HG02840 (cell line): ENCODE results near the gene SHMT2.

Source experiments
- ATAC-seq: cut with Tn5 transposase; IDR thresholded peaks from one replicate; pipeline ENCODE4 v1.9.1; 2021; ENCODE audit warnings: mild to moderate bottlenecking, moderate library complexity, moderate number of reproducible peaks; ENCODE audit not compliant: unreplicated experiment, low FRiP score

Gene SHMT2

DNA sequence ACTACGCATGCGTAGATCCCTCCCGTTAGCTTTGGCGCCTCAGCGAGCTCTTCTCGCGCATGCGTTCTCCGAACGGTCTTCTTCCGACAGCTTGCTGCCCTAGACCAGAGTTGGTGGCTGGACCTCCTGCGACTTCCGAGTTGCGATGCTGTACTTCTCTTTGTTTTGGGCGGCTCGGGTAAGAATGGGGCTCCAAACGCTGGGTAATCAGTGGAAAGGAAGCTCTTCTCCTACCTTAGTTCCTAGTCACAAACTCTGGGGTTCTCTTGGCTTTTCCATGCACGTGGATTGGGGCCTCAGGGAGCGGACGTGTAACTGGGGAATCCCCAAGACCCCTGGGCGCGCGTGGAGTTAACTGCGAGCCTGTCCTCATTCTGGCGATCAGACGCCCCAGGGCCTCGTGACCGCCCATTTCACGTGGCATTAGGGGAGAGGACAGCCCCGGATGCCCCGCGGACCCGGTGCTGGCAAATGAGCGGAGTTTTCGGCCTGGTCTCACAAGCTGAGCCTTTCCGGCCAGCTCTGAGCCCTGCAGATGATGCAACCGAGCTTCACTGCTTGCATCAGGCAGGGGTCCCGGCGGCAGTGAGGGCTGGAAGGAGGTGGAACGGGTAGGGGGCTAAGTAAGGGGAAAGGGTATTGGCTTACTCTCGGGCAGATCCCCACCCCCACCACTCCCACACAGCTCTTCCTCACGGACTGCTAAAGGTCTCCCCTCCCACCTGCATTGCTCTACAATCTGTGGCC, at the start of gene SHMT2:
Gene SHMT2 (plus strand): TSS at position 78 of the 747 bp plus-strand sequence. CDS start 68 bp downstream, at position 146.
- ATAC-seq, result peak; percentile 64

DNA sequence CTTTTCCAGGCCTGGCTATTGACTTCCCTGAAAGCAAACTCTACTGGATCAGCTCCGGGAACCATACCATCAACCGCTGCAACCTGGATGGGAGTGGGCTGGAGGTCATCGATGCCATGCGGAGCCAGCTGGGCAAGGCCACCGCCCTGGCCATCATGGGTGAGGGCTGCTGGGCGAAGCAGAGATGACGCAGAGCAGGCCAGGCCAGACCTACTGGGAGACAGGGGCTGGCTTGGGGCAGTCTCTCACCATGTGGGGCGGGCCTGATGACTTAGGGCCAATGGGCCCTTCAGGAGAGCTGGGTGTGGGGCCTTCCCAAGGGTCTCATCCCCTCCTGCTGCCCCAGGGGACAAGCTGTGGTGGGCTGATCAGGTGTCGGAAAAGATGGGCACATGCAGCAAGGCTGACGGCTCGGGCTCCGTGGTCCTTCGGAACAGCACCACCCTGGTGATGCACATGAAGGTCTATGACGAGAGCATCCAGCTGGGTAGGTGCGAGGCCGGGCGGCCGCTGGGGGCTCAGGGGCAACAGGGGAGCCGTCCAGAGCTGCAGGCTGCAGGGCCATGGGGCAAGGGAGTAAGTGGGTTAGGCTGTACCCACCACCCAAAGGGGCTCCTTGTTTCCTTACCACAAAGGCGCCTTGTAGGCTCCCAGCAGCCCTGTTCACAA, 49.1 kb upstream of the SHMT2 start:
- ATAC-seq, result no peak

DNA sequence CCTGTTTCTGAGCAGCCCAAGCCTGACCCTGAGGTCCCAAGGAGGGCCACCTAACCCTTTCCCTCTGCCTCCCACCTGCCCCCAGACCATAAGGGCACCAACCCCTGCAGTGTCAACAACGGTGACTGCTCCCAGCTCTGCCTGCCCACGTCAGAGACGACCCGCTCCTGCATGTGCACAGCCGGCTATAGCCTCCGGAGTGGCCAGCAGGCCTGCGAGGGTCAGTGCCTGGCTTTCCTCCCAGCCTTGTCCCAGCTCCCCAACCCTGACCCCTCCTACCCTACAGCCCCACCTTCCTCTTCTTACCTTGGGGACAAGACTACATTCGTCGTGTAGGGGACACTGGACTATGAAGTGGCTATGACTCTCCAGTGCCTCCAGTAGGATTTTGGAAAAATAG, 48.4 kb upstream of the SHMT2 start:
- ATAC-seq, result no peak

DNA sequence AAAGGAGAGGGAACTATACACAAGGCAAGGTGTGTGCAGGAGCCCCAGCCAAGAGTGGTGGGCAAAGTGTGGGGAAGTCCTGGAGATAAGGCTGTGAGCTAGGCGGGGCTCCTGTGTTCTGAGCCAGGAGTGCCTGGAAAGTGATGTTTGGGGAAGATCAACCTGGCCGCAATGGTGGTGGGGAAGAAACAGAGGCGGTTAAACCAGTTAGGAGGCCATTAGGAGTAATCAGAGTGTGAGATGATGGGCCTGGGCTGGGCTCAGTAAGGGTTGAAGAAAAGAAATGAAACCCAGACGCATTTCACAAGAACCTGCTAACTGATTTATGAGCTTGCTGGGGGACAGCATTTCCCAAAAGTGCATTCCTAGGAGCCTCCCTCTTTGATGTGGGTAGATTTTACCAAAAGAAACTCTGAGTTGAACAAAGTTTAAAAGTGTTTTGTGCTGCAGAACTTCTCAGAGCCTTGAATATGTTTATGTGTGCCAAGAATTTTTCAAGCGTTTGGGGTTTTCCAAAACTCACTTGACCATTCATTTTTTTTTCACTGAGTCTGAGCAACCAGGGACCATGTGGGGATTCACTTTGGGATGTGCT, 47.9 kb upstream of the SHMT2 start:
- no peak for ATAC-seq

DNA sequence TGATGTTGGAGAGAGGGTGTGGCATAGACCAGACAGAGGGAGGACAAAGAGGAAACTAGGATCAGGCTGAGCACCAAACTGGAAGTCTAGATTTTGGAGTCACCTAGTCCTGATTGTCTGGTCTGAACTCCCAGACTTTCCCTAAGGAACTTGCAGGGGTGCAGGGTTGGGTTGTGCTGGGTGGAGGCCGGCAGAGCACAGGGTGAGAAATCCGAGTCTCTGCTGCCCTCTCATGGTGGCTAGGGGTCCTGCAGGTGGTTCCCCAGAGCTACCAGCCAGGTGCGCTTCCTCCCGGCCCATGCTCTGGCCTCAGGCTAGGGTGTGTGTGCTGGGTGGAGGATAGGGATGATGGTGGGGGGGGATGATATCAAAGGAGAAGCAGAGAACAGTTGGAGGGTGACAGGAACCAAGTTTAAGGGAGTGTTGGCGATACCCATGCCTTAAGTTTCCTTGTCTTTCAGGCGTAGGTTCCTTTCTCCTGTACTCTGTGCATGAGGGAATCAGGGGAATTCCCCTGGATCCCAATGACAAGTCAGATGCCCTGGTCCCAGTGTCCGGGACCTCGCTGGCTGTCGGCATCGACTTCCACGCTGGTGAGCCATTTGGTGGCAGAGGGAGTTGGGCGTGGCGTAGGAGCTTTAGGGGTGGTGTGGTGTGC, 46.5 kb upstream of the SHMT2 start:
- ATAC-seq, result peak; percentile 73

DNA sequence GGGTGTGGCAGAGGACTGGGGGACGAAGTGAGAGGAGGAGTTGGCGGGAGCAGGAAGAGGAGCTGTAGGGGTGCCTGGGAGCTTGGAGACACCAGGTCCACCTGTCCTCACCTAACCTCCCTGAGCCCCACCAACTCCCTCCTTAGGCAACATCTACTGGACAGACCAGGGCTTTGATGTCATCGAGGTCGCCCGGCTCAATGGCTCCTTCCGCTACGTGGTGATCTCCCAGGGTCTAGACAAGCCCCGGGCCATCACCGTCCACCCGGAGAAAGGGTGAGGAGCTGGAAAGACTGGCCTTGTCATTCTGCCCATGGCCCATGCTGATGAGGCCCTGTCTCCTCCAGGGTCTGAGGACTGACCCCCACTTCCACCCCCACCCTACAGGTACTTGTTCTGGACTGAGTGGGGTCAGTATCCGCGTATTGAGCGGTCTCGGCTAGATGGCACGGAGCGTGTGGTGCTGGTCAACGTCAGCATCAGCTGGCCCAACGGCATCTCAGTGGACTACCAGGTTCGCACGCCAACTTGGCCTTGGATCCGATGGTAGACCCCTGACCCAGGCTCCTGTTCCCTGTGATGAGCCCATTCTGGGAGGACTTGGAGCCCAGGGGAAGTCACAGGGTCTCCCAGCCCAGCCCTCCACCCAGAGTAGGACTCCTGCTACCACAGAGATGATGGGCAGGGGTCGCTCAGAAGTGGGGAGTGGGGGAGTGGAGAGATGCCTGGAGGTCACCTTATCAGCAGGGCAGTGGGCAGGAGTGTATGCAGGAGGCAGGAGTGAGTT, 45.4 kb upstream of the SHMT2 start:
- ATAC-seq, result no peak

DNA sequence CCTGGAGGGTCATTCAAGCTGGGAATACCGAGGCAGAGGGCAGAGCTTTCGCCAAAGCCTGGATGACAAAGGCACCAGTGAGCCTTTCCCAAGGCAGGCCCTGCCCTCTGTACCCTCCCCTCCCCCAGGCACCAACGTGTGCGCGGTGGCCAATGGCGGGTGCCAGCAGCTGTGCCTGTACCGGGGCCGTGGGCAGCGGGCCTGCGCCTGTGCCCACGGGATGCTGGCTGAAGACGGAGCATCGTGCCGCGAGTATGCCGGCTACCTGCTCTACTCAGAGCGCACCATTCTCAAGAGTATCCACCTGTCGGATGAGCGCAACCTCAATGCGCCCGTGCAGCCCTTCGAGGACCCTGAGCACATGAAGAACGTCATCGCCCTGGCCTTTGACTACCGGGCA, 44.1 kb upstream of the SHMT2 start:
- no peak for ATAC-seq

DNA sequence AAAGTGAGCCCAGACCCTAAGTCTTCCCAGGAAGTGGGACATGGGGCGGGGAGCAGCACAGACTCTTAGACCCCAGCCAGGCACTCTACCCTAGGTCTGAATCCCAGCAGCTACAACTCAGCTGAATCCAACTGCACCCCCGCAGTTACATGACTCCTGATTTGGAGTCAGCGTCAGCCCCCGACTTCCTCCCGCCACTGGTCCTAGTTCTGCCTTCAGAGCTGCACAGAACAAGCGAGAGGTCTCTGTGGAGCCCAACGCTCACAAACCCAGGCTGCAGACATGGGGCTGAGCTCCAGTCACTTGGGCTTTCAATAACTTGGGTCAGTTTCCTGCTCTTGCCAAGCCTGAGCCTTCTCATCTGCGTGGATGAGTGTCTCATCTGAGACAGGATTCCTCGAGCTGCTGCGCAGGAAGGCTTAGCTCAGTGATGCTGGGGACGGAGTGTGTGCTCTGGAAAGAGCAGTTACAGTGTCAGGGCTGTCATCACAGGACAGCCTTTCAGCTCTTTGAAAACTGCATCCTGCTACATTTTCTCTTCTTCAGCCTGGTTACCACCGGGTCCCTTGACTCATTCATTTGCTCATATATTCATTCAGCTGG, 43.5 kb upstream of the SHMT2 start:
- ATAC-seq, result no peak

DNA sequence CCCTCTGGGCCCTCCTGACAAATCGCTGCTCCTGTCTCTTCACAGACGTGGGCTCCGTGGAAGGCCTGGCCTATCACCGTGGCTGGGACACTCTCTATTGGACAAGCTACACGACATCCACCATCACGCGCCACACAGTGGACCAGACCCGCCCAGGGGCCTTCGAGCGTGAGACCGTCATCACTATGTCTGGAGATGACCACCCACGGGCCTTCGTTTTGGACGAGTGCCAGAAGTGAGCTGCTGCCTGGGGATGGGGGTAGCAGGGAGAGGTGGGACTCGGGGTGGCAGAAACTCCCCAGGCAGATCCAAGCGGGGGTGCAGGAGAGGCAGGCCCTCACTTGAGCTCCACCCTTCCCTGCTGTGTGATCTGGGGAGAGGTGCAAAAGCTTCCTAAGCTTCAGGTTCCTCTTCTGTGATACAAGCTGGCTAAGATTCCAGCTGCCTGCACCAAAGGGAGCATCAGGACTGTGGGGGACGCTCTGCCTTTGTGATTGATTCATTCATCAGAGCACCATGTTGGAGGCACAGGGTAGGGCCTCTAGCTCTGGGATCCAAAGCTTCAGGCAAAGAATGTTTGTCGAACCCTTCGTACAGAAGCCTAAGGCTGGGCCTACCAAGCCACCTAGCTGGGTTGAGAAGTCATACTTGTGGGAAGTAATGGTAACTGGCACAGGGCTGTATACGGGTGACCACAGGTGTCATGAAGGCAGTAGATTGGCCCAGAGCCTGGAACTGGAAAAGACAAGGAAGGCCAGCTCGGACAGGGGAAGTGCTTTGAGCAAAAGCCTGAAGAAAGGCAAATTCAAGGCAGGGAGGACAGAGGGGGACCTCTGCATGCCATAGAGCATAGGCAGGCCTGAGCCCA, 42.1 kb upstream of the SHMT2 start:
- no peak for ATAC-seq

DNA sequence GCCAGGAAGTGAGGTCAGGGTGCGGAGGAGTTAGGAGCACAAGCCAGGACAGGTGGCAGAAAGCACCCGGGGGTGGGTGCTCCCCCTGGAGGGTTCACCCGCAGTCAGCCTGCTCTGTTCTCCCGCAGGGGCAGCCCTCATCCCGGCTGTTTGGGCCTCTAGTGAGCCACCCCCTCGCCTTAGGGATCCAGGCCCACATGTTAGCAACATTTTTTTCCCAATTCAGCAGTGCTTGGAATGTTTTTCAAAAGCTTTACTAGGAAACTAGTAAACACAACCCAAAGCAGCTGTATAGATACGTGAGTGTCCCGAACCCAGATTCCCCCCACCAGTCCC, 41.5 kb upstream of the SHMT2 start:
- ATAC-seq, result no peak

DNA sequence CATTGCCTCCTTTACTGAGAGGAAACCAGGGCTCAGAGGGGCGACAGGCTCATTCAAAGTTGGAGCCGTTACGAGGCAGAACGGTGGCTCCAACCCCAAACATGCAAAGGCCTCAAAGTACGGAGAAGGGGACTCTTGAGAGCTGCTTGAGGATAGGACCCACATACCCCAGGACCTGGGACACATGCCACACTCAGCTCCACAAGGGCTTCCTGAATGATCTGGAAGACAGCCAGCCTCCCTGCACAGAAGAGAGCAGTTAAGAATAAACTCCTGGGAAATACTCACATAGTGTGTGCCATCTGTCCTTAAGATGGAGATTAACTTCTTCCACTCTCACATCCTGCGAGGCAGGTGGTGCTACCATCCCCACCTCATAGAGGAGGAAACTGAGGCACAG, 39.5 kb upstream of the SHMT2 start:
- ATAC-seq, result no peak

DNA sequence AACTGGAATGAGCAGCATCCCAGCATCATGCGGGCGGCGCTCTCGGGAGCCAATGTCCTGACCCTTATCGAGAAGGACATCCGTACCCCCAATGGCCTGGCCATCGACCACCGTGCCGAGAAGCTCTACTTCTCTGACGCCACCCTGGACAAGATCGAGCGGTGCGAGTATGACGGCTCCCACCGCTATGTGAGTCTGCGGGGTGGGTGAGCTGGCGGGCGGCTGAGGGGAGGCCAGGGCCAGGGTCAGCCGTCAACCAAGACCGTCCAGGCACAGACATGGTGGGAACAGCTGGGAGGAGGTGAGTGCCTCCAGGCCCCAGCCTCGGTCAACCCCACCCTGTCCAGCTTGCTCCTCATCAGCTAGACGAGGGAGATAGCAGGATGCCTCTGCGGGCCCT, 38.7 kb upstream of the SHMT2 start:
- no peak for ATAC-seq

DNA sequence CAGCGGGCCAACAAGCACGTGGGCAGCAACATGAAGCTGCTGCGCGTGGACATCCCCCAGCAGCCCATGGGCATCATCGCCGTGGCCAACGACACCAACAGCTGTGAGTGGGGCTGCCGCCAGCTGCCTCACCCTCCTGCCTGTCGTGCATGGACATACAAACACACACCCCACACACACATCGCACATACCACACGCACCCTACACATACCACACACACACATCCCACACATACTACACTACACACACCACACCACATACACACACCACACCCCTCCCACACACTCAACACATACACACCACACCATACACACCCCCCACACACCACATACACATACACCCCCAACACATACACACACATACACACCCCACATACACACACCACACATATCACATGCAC, 38.1 kb upstream of the SHMT2 start:
- no peak for ATAC-seq

DNA sequence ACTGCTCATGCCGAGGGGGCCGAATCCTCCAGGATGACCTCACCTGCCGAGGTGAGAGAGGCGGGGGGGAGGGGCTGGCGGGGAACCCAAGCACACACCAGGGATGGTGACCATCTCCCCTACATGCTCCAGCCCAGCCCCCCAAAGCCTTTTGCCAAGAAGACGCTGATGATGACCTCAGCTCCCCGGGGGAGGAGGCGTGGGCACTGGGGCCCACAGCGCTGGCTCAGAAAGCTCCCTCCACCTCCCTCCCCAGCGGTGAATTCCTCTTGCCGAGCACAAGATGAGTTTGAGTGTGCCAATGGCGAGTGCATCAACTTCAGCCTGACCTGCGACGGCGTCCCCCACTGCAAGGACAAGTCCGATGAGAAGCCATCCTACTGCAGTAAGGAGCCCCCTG, 36.6 kb upstream of the SHMT2 start:
- no peak for ATAC-seq

DNA sequence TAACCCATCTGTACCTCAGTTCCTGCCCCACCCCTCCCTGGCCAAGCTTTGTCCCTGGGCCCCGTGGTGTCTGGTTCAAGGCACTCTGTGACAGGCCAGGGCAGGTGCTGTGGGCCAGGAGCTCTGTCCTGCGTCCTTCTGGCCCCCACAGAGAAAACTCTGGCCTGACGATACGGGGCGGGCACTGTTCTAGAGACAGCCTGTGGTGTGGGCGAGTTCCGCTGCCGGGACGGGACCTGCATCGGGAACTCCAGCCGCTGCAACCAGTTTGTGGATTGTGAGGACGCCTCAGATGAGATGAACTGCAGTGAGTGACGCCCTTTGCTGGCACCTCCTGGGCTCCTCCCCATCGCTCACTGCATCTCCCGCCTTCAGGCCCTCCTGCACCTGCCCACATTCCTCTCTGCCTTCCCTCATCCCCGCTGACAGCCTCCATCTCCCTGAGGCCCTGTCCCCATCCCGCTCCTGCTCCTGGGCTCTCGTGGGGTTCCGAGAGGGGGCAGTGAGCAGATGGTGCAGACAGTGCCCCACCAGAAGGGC, 35.7 kb upstream of the SHMT2 start:
- no peak for ATAC-seq

DNA sequence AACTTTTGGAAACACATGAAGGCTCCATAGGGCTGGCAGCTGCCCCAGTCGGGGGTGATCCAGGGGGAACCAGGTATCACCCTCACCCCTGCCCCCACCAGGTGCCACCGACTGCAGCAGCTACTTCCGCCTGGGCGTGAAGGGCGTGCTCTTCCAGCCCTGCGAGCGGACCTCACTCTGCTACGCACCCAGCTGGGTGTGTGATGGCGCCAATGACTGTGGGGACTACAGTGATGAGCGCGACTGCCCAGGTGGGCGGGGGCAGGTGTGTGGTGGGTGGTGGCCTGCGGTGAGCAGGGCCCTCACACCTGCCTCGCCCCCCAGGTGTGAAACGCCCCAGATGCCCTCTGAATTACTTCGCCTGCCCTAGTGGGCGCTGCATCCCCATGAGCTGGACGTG, 35.3 kb upstream of the SHMT2 start:
- no peak for ATAC-seq

DNA sequence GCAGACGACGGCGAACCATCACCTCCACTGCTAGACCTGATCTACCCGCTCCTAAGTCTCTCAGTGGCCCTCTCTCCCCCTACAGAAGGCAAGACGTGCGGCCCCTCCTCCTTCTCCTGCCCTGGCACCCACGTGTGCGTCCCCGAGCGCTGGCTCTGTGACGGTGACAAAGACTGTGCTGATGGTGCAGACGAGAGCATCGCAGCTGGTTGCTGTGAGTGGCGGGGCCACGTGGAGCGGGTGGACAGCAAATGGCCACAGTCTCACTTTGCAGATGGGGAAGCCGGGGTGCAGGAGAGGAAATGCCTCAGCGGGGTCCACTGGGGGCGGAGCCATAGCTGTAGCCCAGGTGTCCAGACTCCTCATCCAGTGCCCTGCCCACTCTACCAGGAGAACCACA, 34.3 kb upstream of the SHMT2 start:
- ATAC-seq, result no peak

DNA sequence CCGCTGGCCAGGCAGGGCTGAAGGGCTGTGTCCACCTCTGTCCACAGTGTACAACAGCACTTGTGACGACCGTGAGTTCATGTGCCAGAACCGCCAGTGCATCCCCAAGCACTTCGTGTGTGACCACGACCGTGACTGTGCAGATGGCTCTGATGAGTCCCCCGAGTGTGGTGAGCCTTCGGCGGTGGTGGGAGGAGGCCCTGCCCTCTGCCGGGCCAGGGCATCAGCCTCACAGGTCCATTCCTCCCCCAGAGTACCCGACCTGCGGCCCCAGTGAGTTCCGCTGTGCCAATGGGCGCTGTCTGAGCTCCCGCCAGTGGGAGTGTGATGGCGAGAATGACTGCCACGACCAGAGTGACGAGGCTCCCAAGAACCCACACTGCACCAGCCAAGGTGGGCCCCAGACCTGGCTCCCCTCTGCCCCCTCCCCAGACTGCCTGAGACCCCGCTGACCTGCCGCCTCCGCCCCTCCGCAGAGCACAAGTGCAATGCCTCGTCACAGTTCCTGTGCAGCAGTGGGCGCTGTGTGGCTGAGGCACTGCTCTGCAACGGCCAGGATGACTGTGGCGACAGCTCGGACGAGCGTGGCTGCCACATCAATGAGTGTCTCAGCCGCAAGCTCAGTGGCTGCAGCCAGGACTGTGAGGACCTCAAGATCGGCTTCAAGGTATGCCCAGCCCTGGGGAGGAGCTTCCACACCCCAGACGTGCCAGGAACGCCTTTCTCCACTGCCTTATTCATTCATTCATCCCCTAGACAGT, 33.7 kb upstream of the SHMT2 start:
- no peak for ATAC-seq
